Thyroid gland (tissue), 4 donors: Measurements from ENCODE around the gene PLSCR4. TPM values are rescaled to one million over a fixed set of nuclear protein-coding genes. Genes with fewer than 3 reads are reported as not detected.

Source experiments
- DNase-seq, 2 donors: peaks; one replicate each; pipeline ENCODE4 v3.0.0-alpha.2; 2019
- H3K27ac ChIP-seq, 3 donors: fragments of 200-600 bp; sonication (generic); 1 replicate in 2 of 3; 2 replicates in 1 of 3; pipeline ENCODE4 v1.5.1; 2016 to 2019; ENCODE audit warnings: mild to moderate bottlenecking in 1 of 3, moderate library complexity in 1 of 3
- H3K27me3 ChIP-seq: fragments of 200-600 bp; sonication (generic); one replicate; pipeline ENCODE4 v1.5.1; 2019
- H3K36me3 ChIP-seq, 2 donors: fragments of 200-600 bp; sonication (generic); one replicate each; pipeline ENCODE4 v1.5.1; 2016 to 2019
- H3K4me1 ChIP-seq, 2 donors: fragments of 200-600 bp; sonication (generic); one replicate each; pipeline ENCODE4 v1.5.1; 2017 to 2019
- H3K4me3 ChIP-seq, 3 donors: fragments of 200-600 bp; sonication (generic); replicated peaks in 1 of 3; 1 replicate in 2 of 3; 2 replicates in 1 of 3; pipeline ENCODE4 v1.5.1; 2016; ENCODE audit warnings: mild to moderate bottlenecking in 1 of 3
- H3K9me3 ChIP-seq: fragments of 200-600 bp; sonication (generic); one replicate; pipeline ENCODE4 v1.5.1; 2017
- CTCF ChIP-seq, 6 experiments: fragments of 200-600 bp in 3 of 6; fragments of 450-650 bp in 3 of 6; sonication (generic) in 3 of 6; IDR thresholded peaks; one replicate each; pipeline ENCODE4 v1.5.1; 2016 to 2019; ENCODE audit warnings: antibody characterized with exemption in 6 of 6, mild to moderate bottlenecking in 2 of 6, inconsistent platforms in 1 of 6, moderate library complexity in 1 of 6
- POLR2A ChIP-seq, 2 donors: fragments of 450-650 bp; IDR thresholded peaks; one replicate each; pipeline ENCODE4 v1.6.1; 2017; ENCODE audit warnings: antibody characterized with exemption in 2 of 2, mild to moderate bottlenecking in 2 of 2, moderate library complexity in 1 of 2
- WGBS, 2 donors: methylation state at CpG; one replicate each; pipeline ENCODE4 v1.1.5; 2017; 5-methylcytosine and 5-hydroxymethylcytosine counted together
- intact Hi-C: fragments of 100-400 bp; cut with DNase I; formaldehyde crosslinking; loops from one replicate; pipeline ENCODE4 v1.15.1; 2023
- total RNA-seq, 4 donors: library from RNA; depleted of rRNA; stranded (reverse); fragments of >200 nt; gene quantifications; one replicate each; pipeline ENCODE4 v1.2.3, GENCODE V29; 2016

PLSCR4 gene
- total RNA-seq, 4 donors from 2014 or later, result 61.6 to 110 (median 78.4) TPM

GRCh38 chr3:146246526-146246925 is 4.4 kb downstream of the PLSCR4 start:
- 77 to 83% methylated on average over 2 of the region's 2 CpGs for WGBS, 2 donors
- Histone ChIP-seq H3K4me3 (no peak overlapping the region), H3K27ac (peak overlapping the region in 1 of 3 donors; percentile 34)

GRCh38 chr3:146243559-146243958 is 7.3 kb downstream of the PLSCR4 start:
- no peaks in the 10 kb centered on the region for H3K36me3 ChIP-seq
- no peak overlapping the region for H3K4me3 ChIP-seq
- WGBS, 2 donors, result 84 to 90% methylated on average over 1 of the region's 1 CpG
- intact Hi-C loops, result no loop called here
- no peaks in the 10 kb centered on the region for H3K9me3 ChIP-seq
- DNase-seq, result no peak
- H3K4me1 ChIP-seq, result peaks cover 14 to 18% of the 10 kb centered on the region in 2 donors
- peak overlapping the region in 1 of 3 donors; percentile 33 for H3K27ac ChIP-seq
- TF ChIP-seq CTCF (IDR thresholded peaks at IDR 0.05), result no peak
- TF ChIP-seq POLR2A (IDR thresholded peaks at IDR 0.05), result no peak
- no peaks in the 10 kb centered on the region for H3K27me3 ChIP-seq

More at GRCh38 chr3:146246526-146246925, 4.4 kb downstream of the PLSCR4 start:
- no peaks in the 10 kb centered on the region for H3K9me3 ChIP-seq
- no peaks in the 10 kb centered on the region for H3K36me3 ChIP-seq
- DNase-seq, result no peak
- no peaks in the 10 kb centered on the region for H3K27me3 ChIP-seq
- peaks cover 20 to 28% of the 10 kb centered on the region in 2 donors for H3K4me1 ChIP-seq
- intact Hi-C loops, result no loop called here
- TF ChIP-seq POLR2A (IDR thresholded peaks at IDR 0.05) (no peak), CTCF (IDR thresholded peaks at IDR 0.05) (no peak)

- H3K36me3 ChIP-seq, result no peaks in the 10 kb centered on the region
- H3K4me3 ChIP-seq, result no peak overlapping the region
- intact Hi-C loops, result no loop called here
- no peak for TF ChIP-seq CTCF (IDR thresholded peaks at IDR 0.05)
- no peak for TF ChIP-seq POLR2A (IDR thresholded peaks at IDR 0.05)
- no peak for DNase-seq
- H3K4me1 ChIP-seq, result peaks cover 6 to 7% of the 10 kb centered on the region in 2 donors
- WGBS, 2 donors, result 85 to 93% methylated on average over 9 of the region's 9 CpGs
- no peaks in the 10 kb centered on the region for H3K27me3 ChIP-seq
- peak overlapping the region in 2 of 3 donors; percentile 13 to 43 for H3K27ac ChIP-seq
- H3K9me3 ChIP-seq, result no peaks in the 10 kb centered on the region
Measured at GRCh38 chr3:146241523-146242240, 9.2 kb downstream of the PLSCR4 start.

- intact Hi-C loops, result no loop called here
- TF ChIP-seq POLR2A (IDR thresholded peaks at IDR 0.05), result no peak
- Histone ChIP-seq H3K27ac (no peak overlapping the region), H3K9me3 (no peaks in the 10 kb centered on the region), H3K36me3 (no peaks in the 10 kb centered on the region), H3K4me1 (peaks cover 3% of the 10 kb centered on the region in 2 donors), H3K27me3 (no peaks in the 10 kb centered on the region), H3K4me3 (no peak overlapping the region)
- no peak for DNase-seq
Measured at GRCh38 chr3:146233487-146233886, 17.4 kb downstream of the PLSCR4 start.

- intact Hi-C loops, result no loop called here
- no peak for TF ChIP-seq POLR2A (IDR thresholded peaks at IDR 0.05)
- TF ChIP-seq CTCF (IDR thresholded peaks at IDR 0.05), result no peak
- no peaks in the 10 kb centered on the region for H3K27me3 ChIP-seq
- no peak overlapping the region for H3K4me3 ChIP-seq
- H3K4me1 ChIP-seq, result peaks cover 14 to 31% of the 10 kb centered on the region in 2 donors
- WGBS, 2 donors, result 86 to 87% methylated on average over 1 of the region's 1 CpG
- peak overlapping the region; percentile 15 to 32 (median 21) for H3K27ac ChIP-seq
- no peak for DNase-seq
- no peaks in the 10 kb centered on the region for H3K9me3 ChIP-seq
- H3K36me3 ChIP-seq, result no peaks in the 10 kb centered on the region
Measured at GRCh38 chr3:146227486-146227885, 23.4 kb downstream of the PLSCR4 start.
